Measurements from ENCODE around the gene POC1A.
"Not testable (repeated sequence)": the region's sequence is repeated elsewhere in the genome, so short reads cannot be mapped to it uniquely, and the experiment has no call there.

POC1A gene

GRCh38 chr3:52036222-52036694 lies 118.0 kb downstream of the POC1A start:
- no peaks in the 10 kb centered on the region for H3K36me3 ChIP-seq (ENCODE audit: insufficient read depth, insufficient read length, low read length)
- H3K27me3 ChIP-seq (ENCODE audit: insufficient read depth, insufficient read length), result no peaks in the 10 kb centered on the region
- H3K9ac ChIP-seq (ENCODE audit: insufficient read length, low read depth), result peak overlapping the region; percentile 52
- DNase-seq (ENCODE audit: low read depth, low spot score), result no peak
- peaks cover 27% of the 10 kb centered on the region for H3K4me1 ChIP-seq (ENCODE audit: insufficient read depth, insufficient read length)
- no peak overlapping the region for H3K4me3 ChIP-seq (ENCODE audit: insufficient read length, low read depth)
- no peak for TF ChIP-seq ZNF274 (IDR thresholded peaks at IDR 0.05; ENCODE audit: low read depth, low read length)
- TF ChIP-seq YY1 (IDR thresholded peaks at IDR 0.05; ENCODE audit: insufficient read depth, insufficient read length), result no peak
- TF ChIP-seq SUZ12 (IDR thresholded peaks at IDR 0.05; ENCODE audit: extremely low read depth, insufficient read depth, insufficient read length), result no peak
- no peaks in the 10 kb centered on the region for H3K9me3 ChIP-seq (ENCODE audit: insufficient read depth, low read length)

- no peak for DNase-seq (ENCODE audit: low read depth, low spot score)
- Histone ChIP-seq H3K27me3 (ENCODE audit: insufficient read depth, insufficient read length) (no peaks in the 10 kb centered on the region), H3K36me3 (ENCODE audit: insufficient read depth, insufficient read length, low read length) (no peaks in the 10 kb centered on the region), H3K4me3 (ENCODE audit: insufficient read length, low read depth) (no peak overlapping the region), H3K9ac (ENCODE audit: insufficient read length, low read depth) (no peak overlapping the region), H3K4me1 (ENCODE audit: insufficient read depth, insufficient read length) (peaks cover 27% of the 10 kb centered on the region), H3K9me3 (ENCODE audit: insufficient read depth, low read length) (no peaks in the 10 kb centered on the region)
- TF ChIP-seq SUZ12 (IDR thresholded peaks at IDR 0.05; ENCODE audit: extremely low read depth, insufficient read depth, insufficient read length), result no peak
- TF ChIP-seq ZNF274 (IDR thresholded peaks at IDR 0.05; ENCODE audit: low read depth, low read length), result no peak
- TF ChIP-seq YY1 (IDR thresholded peaks at IDR 0.05; ENCODE audit: insufficient read depth, insufficient read length), result no peak
Observed at GRCh38 chr3:52034651-52035050, 119.6 kb downstream of the POC1A start.

- Histone ChIP-seq H3K36me3 (ENCODE audit: insufficient read depth, insufficient read length, low read length) (no peaks in the 10 kb centered on the region), H3K27me3 (ENCODE audit: insufficient read depth, insufficient read length) (no peaks in the 10 kb centered on the region), H3K9me3 (ENCODE audit: insufficient read depth, low read length) (no peaks in the 10 kb centered on the region), H3K4me3 (ENCODE audit: insufficient read length, low read depth) (no peak overlapping the region), H3K9ac (ENCODE audit: insufficient read length, low read depth) (no peak overlapping the region), H3K4me1 (ENCODE audit: insufficient read depth, insufficient read length) (peaks cover 27% of the 10 kb centered on the region)
- TF ChIP-seq ZNF274 (IDR thresholded peaks at IDR 0.05; ENCODE audit: low read depth, low read length) (no peak), YY1 (IDR thresholded peaks at IDR 0.05; ENCODE audit: insufficient read depth, insufficient read length) (no peak), SUZ12 (IDR thresholded peaks at IDR 0.05; ENCODE audit: extremely low read depth, insufficient read depth, insufficient read length) (no peak)
- DNase-seq (ENCODE audit: low read depth, low spot score), result no peak
Observed at GRCh38 chr3:52034212-52034611, 120.0 kb downstream of the POC1A start.

GRCh38 chr3:52033748-52034147 lies 120.5 kb downstream of the POC1A start:
- H3K36me3 ChIP-seq (ENCODE audit: insufficient read depth, insufficient read length, low read length); H3K4me3 ChIP-seq (ENCODE audit: insufficient read length, low read depth); H3K27me3 ChIP-seq (ENCODE audit: insufficient read depth, insufficient read length); DNase-seq (ENCODE audit: low read depth, low spot score); H3K9ac ChIP-seq (ENCODE audit: insufficient read length, low read depth); H3K9me3 ChIP-seq (ENCODE audit: insufficient read depth, low read length): not testable (repeated sequence)
- H3K4me1 ChIP-seq (ENCODE audit: insufficient read depth, insufficient read length), result peaks cover 31% of the 10 kb centered on the region

GRCh38 chr3:52032702-52033408 lies 121.4 kb downstream of the POC1A start:
- H3K36me3 ChIP-seq (ENCODE audit: insufficient read depth, insufficient read length, low read length), result no peaks in the 10 kb centered on the region
- H3K9ac ChIP-seq (ENCODE audit: insufficient read length, low read depth), result no peak overlapping the region
- TF ChIP-seq ZNF274 (IDR thresholded peaks at IDR 0.05; ENCODE audit: low read depth, low read length) (no peak), SUZ12 (IDR thresholded peaks at IDR 0.05; ENCODE audit: extremely low read depth, insufficient read depth, insufficient read length) (no peak), YY1 (IDR thresholded peaks at IDR 0.05; ENCODE audit: insufficient read depth, insufficient read length) (no peak)
- no peaks in the 10 kb centered on the region for H3K27me3 ChIP-seq (ENCODE audit: insufficient read depth, insufficient read length)
- DNase-seq (ENCODE audit: low read depth, low spot score), result no peak
- no peaks in the 10 kb centered on the region for H3K9me3 ChIP-seq (ENCODE audit: insufficient read depth, low read length)
- peaks cover 35% of the 10 kb centered on the region for H3K4me1 ChIP-seq (ENCODE audit: insufficient read depth, insufficient read length)
- H3K4me3 ChIP-seq (ENCODE audit: insufficient read length, low read depth), result no peak overlapping the region

GRCh38 chr3:52031896-52032295 lies 122.3 kb downstream of the POC1A start:
- Histone ChIP-seq H3K4me1 (ENCODE audit: insufficient read depth, insufficient read length) (peaks cover 29% of the 10 kb centered on the region), H3K36me3 (ENCODE audit: insufficient read depth, insufficient read length, low read length) (no peaks in the 10 kb centered on the region), H3K9me3 (ENCODE audit: insufficient read depth, low read length) (no peaks in the 10 kb centered on the region), H3K9ac (ENCODE audit: insufficient read length, low read depth) (no peak overlapping the region), H3K4me3 (ENCODE audit: insufficient read length, low read depth) (no peak overlapping the region), H3K27me3 (ENCODE audit: insufficient read depth, insufficient read length) (no peaks in the 10 kb centered on the region)
- DNase-seq (ENCODE audit: low read depth, low spot score), result no peak
- TF ChIP-seq SUZ12 (IDR thresholded peaks at IDR 0.05; ENCODE audit: extremely low read depth, insufficient read depth, insufficient read length), result no peak
- TF ChIP-seq YY1 (IDR thresholded peaks at IDR 0.05; ENCODE audit: insufficient read depth, insufficient read length), result no peak
- TF ChIP-seq ZNF274 (IDR thresholded peaks at IDR 0.05; ENCODE audit: low read depth, low read length), result no peak

GRCh38 chr3:52030714-52031310 lies 123.4 kb downstream of the POC1A start:
- Histone ChIP-seq H3K4me3 (ENCODE audit: insufficient read length, low read depth) (no peak overlapping the region), H3K27me3 (ENCODE audit: insufficient read depth, insufficient read length) (no peaks in the 10 kb centered on the region), H3K36me3 (ENCODE audit: insufficient read depth, insufficient read length, low read length) (no peaks in the 10 kb centered on the region), H3K4me1 (ENCODE audit: insufficient read depth, insufficient read length) (peaks cover 28% of the 10 kb centered on the region), H3K9me3 (ENCODE audit: insufficient read depth, low read length) (no peaks in the 10 kb centered on the region), H3K9ac (ENCODE audit: insufficient read length, low read depth) (no peak overlapping the region)
- DNase-seq (ENCODE audit: low read depth, low spot score), result no peak
- no peak for TF ChIP-seq ZNF274 (IDR thresholded peaks at IDR 0.05; ENCODE audit: low read depth, low read length)
- TF ChIP-seq SUZ12 (IDR thresholded peaks at IDR 0.05; ENCODE audit: extremely low read depth, insufficient read depth, insufficient read length), result no peak
- TF ChIP-seq YY1 (IDR thresholded peaks at IDR 0.05; ENCODE audit: insufficient read depth, insufficient read length), result no peak

All from NT2/D1 (cell line).